K562 (cell line): ENCODE measurements around the gene PYGB. TPM values are rescaled to one million over a fixed set of nuclear protein-coding genes. Genes with fewer than 3 reads are reported as not detected.

ENCODE experiments used
- BACH1 ChIP-seq: fragments of 200-800 bp; sonication (Bioruptor generic); IDR thresholded peaks from 2 replicates; pipeline ENCODE4 v1.6.1; 2016; ENCODE audit warnings: missing genetic modification characterization, missing compliant biosample characterization
- HMGN3 ChIP-seq: IDR thresholded peaks from 2 replicates; pipeline ENCODE4 v1.6.1; 2011; ENCODE audit warnings: borderline replicate concordance, low read depth, mild to moderate bottlenecking, mixed read lengths, low read length; ENCODE audit not compliant: insufficient read length; ENCODE audit errors: extremely low read depth
- OTX1 ChIP-seq: fragments of 450-650 bp; formaldehyde crosslinking; IDR thresholded peaks from 2 replicates; pipeline ENCODE4 v1.4.0; 2022; ENCODE audit warnings: mild to moderate bottlenecking
- PTBP1 ChIP-seq: fragments of 200-400 bp; formaldehyde crosslinking; IDR thresholded peaks from 2 replicates; pipeline ENCODE4 v1.6.1; 2017; ENCODE audit warnings: low read depth, low read length
- PURB ChIP-seq: sonication (generic); formaldehyde crosslinking; IDR thresholded peaks from 2 replicates; pipeline ENCODE4 v1.9.0; 2021; ENCODE audit warnings: low read depth, mild to moderate bottlenecking, missing genetic modification reagents
- RBM17 ChIP-seq: fragments of 200-400 bp; formaldehyde crosslinking; IDR thresholded peaks from 2 replicates; pipeline ENCODE4 v1.6.1; 2017; ENCODE audit warnings: low read depth, mild to moderate bottlenecking, low read length, borderline replicate concordance
- TAF7 ChIP-seq: fragments of 450-650 bp; IDR thresholded peaks from 2 replicates; pipeline ENCODE4 v1.6.1; 2016; ENCODE audit warnings: missing genetic modification characterization, missing compliant biosample characterization
- TBP ChIP-seq: optimal IDR thresholded peaks from 2 replicates; pipeline ENCODE3; 2011; ENCODE audit warnings: low read depth, low read length, improper control_type of control experiment
- ZEB2 ChIP-seq: fragments of 450-650 bp; IDR thresholded peaks from 2 replicates; pipeline ENCODE4 v1.6.1; 2016
- ZNF551 ChIP-seq: fragments of 250-450 bp; sonication (Bioruptor Pico); IDR thresholded peaks from 2 replicates; pipeline ENCODE4 v1.5.0; 2021; ENCODE audit warnings: mild to moderate bottlenecking, moderate library complexity
- polyA plus RNA-seq, 8 experiments: library from polyadenylated mRNA; depleted of rRNA in 4 of 8; stranded (reverse) in 5 of 8; unstranded in 3 of 8; fragments of >200 nt; fragmentation: Nextera tagmentation in 2 of 8; fragmentation: Illumina TruSeq in 1 of 8; extraction: Ambion mirVana in 2 of 8; extraction: Trizol in 1 of 8; gene quantifications; 2 replicates each; pipeline versions ENCODE4 v1.2.1 to v1.2.3, GENCODE V29; 2011 to 2014; ENCODE audit warnings: inconsistent platforms in 1 of 8, missing spikeins in 1 of 8
- total RNA-seq, 7 experiments: library from RNA; depleted of rRNA in 6 of 7; stranded (reverse); fragments of >200 nt in 6 of 7; fragmentation: Illumina TruSeq in 2 of 7; extraction: Trizol in 2 of 7; gene quantifications; 2 replicates each; pipeline versions ENCODE4 v1.2.1 to v1.2.3, GENCODE V29; 2011 to 2021; ENCODE audit warnings: low replicate concordance in 1 of 7
- TF ChIP-seq, protein P1 (sequence below), 2 experiments: fragments of 450-650 bp; IDR thresholded peaks; 2 replicates each; pipeline ENCODE4 v1.6.1; 2016; ENCODE audit warnings: mild to moderate bottlenecking in 2 of 2, borderline replicate concordance in 1 of 2, low read depth in 1 of 2, moderate library complexity in 1 of 2
- TF ChIP-seq, protein P2 (sequence below): fragments of 250-450 bp; sonication (Bioruptor Pico); IDR thresholded peaks from 2 replicates; pipeline ENCODE4 v1.4.0; 2020; ENCODE audit warnings: mild to moderate bottlenecking
- TF ChIP-seq, protein P3 (sequence below): fragments of 450-650 bp; IDR thresholded peaks from 2 replicates; pipeline ENCODE4 v1.6.1; 2016
- TF ChIP-seq, protein P4 (sequence below): fragments of 250-450 bp; sonication (Bioruptor Pico); IDR thresholded peaks from 2 replicates; pipeline ENCODE4 v1.8.0; 2022; ENCODE audit warnings: inconsistent platforms

PYGB gene
- total and polyA plus RNA-seq, 9 of the 15 experiments (the other 6 are each of a cell fraction or from before 2014, with no cell fraction given) = 0.34 to 18.0 (median 9.8) TPM

DNA sequence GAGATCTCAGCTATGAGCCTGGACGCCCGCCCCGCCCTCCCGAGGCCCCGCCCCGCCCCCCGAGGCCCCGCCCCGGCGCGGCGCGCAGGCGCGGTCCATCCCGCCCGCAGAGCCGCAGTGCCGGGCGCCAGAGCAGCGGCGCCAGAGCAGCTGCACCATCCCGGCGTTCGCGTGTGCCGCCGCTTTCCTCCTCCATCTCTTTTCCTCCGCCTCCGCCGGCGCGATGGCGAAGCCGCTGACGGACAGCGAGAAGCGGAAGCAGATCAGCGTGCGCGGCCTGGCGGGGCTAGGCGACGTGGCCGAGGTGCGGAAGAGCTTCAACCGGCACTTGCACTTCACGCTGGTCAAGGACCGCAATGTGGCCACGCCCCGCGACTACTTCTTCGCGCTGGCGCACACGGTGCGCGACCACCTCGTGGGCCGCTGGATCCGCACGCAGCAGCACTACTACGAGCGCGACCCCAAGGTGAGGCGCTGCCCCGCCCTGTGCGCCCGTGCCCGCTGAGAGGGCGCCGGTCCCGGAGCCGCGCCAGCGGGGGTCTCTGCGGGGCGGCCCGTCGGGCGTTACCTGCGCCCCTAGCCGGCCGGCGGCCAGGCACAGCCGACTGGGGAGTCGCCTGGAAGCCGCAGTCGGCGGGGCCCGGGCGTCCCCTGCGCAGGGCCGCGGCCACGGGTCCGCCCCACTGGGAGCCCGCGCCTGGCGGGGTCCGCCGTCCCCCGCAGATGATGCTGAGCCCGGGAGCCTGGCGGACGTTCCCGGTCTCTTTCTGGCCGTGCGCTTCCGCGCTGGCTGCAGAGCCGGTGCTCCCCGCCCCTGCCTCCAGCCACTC lies at the start of gene PYGB (continued):
- TF ChIP-seq, protein P1, sequence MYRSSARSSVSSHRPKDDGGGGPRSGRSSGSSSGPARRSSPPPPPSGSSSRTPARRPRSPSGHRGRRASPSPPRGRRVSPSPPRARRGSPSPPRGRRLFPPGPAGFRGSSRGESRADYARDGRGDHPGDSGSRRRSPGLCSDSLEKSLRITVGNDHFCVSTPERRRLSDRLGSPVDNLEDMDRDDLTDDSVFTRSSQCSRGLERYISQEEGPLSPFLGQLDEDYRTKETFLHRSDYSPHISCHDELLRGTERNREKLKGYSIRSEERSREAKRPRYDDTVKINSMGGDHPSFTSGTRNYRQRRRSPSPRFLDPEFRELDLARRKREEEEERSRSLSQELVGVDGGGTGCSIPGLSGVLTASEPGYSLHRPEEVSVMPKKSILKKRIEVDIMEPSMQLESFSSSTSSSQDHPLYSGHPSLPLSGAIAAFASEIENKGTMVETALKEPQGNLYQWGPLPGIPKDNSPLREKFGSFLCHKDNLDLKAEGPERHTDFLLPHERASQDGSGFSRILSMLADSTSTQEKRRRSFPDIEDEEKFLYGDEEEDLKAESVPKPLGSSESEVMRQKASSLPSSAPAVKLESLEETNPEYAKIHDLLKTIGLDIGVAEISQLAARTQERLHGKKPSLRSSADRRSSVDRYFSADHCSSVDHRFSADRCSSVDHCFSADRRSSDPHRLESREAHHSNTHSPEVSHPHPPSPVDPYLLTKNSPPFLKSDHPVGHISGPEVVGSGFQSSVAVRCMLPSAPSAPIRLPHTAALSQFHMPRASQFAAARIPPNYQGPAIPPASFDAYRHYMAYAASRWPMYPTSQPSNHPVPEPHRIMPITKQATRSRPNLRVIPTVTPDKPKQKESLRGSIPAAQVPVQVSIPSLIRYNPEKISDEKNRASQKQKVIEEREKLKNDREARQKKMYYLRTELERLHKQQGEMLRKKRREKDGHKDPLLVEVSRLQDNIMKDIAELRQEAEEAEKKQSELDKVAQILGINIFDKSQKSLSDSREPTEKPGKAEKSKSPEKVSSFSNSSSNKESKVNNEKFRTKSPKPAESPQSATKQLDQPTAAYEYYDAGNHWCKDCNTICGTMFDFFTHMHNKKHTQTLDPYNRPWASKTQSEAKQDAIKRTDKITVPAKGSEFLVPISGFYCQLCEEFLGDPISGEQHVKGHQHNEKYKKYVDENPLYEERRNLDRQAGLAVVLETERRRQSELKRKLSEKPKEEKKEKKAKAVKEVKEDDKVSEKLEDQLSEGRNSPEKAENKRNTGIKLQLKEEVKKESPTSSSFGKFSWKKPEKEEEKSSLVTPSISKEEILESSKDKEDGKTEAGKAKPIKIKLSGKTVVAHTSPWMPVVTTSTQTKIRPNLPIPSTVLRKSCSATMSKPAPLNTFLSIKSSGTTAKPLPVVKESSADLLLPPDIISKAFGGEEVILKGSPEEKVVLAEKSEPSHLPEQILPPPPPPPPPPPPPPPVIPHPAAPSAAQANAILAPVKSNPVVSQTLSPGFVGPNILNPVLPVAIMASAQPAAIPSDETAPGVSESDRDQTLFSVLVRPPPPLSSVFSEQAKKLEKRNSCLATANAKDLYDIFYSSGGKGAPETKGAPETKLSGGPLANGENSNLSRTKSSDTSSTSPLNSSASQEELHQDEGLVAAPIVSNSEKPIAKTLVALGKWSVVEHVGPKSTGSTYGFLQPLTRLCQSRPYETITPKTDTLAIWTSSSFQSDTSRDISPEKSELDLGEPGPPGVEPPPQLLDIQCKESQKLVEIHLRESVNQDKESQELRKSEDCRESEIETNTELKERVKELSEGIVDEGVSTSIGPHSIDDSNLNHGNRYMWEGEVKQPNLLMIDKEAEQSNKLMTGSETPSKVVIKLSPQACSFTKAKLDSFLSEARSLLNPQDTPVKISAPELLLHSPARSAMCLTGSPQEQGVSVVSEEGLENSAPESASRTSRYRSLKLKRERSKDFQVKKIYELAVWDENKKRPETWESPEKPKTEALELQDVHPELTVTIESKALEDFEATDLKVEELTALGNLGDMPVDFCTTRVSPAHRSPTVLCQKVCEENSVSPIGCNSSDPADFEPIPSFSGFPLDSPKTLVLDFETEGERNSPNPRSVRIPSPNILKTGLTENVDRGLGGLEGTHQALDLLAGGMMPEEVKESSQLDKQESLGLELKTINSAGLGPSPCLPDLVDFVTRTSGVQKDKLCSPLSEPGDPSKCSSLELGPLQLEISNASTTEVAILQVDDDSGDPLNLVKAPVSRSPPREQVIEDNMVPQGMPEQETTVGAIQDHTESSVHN (IDR thresholded peaks at IDR 0.05; ENCODE audit: borderline replicate concordance in 1 of 2, low read depth in 1 of 2) = no peak
- TF ChIP-seq OTX1 (CRISPR knock-in tag) (no peak), RBM17 (no peak), BACH1 (no peak), TBP (peak; percentile 49), HMGN3 (peak; percentile 38), ZNF551 (CRISPR knock-in tag) (no peak), TAF7 (tag) (0 out of 2 replicates have a peak, but pooled peaks have one; percentile 7), ZEB2 (no peak), PURB (CRISPR knock-in tag) (no peak), PTBP1 (no peak)
- TF ChIP-seq, protein P2, sequence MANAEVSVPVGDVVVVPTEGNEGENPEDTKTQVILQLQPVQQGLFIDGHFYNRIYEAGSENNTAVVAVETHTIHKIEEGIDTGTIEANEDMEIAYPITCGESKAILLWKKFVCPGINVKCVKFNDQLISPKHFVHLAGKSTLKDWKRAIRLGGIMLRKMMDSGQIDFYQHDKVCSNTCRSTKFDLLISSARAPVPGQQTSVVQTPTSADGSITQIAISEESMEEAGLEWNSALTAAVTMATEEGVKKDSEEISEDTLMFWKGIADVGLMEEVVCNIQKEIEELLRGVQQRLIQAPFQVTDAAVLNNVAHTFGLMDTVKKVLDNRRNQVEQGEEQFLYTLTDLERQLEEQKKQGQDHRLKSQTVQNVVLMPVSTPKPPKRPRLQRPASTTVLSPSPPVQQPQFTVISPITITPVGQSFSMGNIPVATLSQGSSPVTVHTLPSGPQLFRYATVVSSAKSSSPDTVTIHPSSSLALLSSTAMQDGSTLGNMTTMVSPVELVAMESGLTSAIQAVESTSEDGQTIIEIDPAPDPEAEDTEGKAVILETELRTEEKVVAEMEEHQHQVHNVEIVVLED (CRISPR knock-in tag) = peak; percentile 53
- TF ChIP-seq, protein P3, sequence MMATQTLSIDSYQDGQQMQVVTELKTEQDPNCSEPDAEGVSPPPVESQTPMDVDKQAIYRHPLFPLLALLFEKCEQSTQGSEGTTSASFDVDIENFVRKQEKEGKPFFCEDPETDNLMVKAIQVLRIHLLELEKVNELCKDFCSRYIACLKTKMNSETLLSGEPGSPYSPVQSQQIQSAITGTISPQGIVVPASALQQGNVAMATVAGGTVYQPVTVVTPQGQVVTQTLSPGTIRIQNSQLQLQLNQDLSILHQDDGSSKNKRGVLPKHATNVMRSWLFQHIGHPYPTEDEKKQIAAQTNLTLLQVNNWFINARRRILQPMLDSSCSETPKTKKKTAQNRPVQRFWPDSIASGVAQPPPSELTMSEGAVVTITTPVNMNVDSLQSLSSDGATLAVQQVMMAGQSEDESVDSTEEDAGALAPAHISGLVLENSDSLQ = peak; percentile 72
- TF ChIP-seq, protein P4, sequence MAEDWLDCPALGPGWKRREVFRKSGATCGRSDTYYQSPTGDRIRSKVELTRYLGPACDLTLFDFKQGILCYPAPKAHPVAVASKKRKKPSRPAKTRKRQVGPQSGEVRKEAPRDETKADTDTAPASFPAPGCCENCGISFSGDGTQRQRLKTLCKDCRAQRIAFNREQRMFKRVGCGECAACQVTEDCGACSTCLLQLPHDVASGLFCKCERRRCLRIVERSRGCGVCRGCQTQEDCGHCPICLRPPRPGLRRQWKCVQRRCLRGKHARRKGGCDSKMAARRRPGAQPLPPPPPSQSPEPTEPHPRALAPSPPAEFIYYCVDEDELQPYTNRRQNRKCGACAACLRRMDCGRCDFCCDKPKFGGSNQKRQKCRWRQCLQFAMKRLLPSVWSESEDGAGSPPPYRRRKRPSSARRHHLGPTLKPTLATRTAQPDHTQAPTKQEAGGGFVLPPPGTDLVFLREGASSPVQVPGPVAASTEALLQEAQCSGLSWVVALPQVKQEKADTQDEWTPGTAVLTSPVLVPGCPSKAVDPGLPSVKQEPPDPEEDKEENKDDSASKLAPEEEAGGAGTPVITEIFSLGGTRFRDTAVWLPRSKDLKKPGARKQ = no peak
